Stomach (tissue), 9 donors: ENCODE data around the gene MREG. TPM values are rescaled to one million over a fixed set of nuclear protein-coding genes. Genes with fewer than 3 reads are reported as not detected.

Experiments used
- DNase-seq, 2 donors: peaks; one replicate each; pipeline versions ENCODE4 v3.0.0 to v3.0.0-alpha.2; 2013 to 2019
- H3K27ac ChIP-seq, 5 donors: fragments of 200-600 bp in 4 of 5; sonication (generic) in 4 of 5; one replicate each; pipeline ENCODE4 v1.5.1; 2013 to 2019; ENCODE audit warnings: mild to moderate bottlenecking in 1 of 5, moderate library complexity in 1 of 5
- H3K27me3 ChIP-seq, 3 donors: fragments of 200-600 bp; sonication (generic); one replicate each; pipeline ENCODE4 v1.5.1; 2017 to 2019; ENCODE audit warnings: mixed run types in 1 of 3
- H3K36me3 ChIP-seq, 4 donors: fragments of 200-600 bp; sonication (generic); 1 replicate in 3 of 4; 2 replicates in 1 of 4; pipeline ENCODE4 v1.5.1; 2016 to 2019
- H3K4me1 ChIP-seq, 4 donors: fragments of 200-600 bp; sonication (generic); one replicate each; pipeline ENCODE4 v1.5.1; 2016 to 2019
- H3K4me3 ChIP-seq, 4 donors: fragments of 200-600 bp; sonication (generic) in 3 of 4; one replicate each; pipeline ENCODE4 v1.5.1; 2016 to 2019; ENCODE audit warnings: mild to moderate bottlenecking in 1 of 4
- H3K9me3 ChIP-seq, 4 donors: fragments of 200-600 bp; sonication (generic); one replicate each; pipeline ENCODE4 v1.5.1; 2016 to 2019
- EP300 ChIP-seq: sonication (generic); formaldehyde crosslinking; IDR thresholded peaks from one replicate; pipeline ENCODE4 v1.6.1; 2017; ENCODE audit warnings: antibody characterized with exemption
- POLR2A ChIP-seq, 4 donors: fragments of 450-650 bp; IDR thresholded peaks; one replicate each; pipeline ENCODE4 v1.6.1; 2016; ENCODE audit warnings: antibody characterized with exemption in 4 of 4, control low read depth in 2 of 4, mild to moderate bottlenecking in 1 of 4, moderate library complexity in 1 of 4
- POLR2AphosphoS5 ChIP-seq, 3 donors: sonication (generic); formaldehyde crosslinking; IDR thresholded peaks; one replicate each; pipeline ENCODE4 v1.6.1; 2016; ENCODE audit warnings: antibody characterized with exemption in 3 of 3
- WGBS, 5 donors: extraction: QIAGEN DNeasy Blood & Tissue Kit in 3 of 5; methylation state at CpG; one replicate each; pipeline versions ENCODE4 v1.1.5 to v1.1.7; 2013 to 2018; 5-methylcytosine and 5-hydroxymethylcytosine counted together
- intact Hi-C: fragments of 100-400 bp; cut with DNase I; formaldehyde crosslinking; loops from one replicate; pipeline ENCODE4 v1.15.1; 2023; ENCODE audit warnings: low total_unique reads
- polyA plus RNA-seq, 3 donors: library from polyadenylated mRNA; stranded (reverse); fragments of 200-250 nt; gene quantifications; one replicate each; pipeline ENCODE4 v1.2.3, GENCODE V29; 2013
- total RNA-seq, 5 donors: library from RNA; depleted of rRNA; stranded (reverse); fragments of >200 nt; gene quantifications; one replicate each; pipeline versions ENCODE4 v1.1.0 to v1.2.3, GENCODE V29; 2014 to 2016
- TF ChIP-seq, protein P1 (sequence below), 7 experiments: fragments of 450-650 bp in 4 of 7; fragments of 200-600 bp in 3 of 7; sonication (generic) in 3 of 7; IDR thresholded peaks; one replicate each; pipeline ENCODE4 v1.5.1; 2016 to 2019; ENCODE audit warnings: antibody characterized with exemption in 7 of 7, control low read depth in 2 of 7, mild to moderate bottlenecking in 1 of 7
- donor health status: healthy with polysubstance abuse.
- donor health status: Bipolar disorder and iron deficiency.
- donor health status: healthy.

Gene MREG
- total and polyA plus RNA-seq, 8 donors, result 2.2 to 21.7 (median 4.6) TPM

DNA sequence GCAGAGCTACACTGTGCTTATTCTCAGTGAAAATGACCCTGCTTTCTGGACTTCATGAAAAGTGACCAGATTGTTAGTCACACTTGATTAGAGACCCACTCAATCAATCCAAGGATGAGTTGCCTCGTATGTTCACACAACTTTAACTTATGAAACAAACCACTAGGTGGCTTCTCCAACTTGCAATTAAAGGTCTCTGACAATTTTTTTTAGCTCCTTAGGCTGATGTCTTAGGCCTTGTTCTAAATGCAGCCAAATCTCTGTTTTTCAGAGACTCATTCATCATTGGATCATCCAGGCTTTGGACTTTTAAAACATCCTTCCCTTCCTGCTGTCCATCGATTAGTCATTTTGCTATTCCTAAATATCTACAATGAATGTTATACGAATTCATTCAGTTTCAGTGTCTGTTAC lies 63.4 kb downstream of the MREG start:
- Histone ChIP-seq H3K27me3 (no peaks in the 10 kb centered on the region), H3K4me1 (no peaks in the 10 kb centered on the region), H3K4me3 (no peak overlapping the region), H3K9me3 (no peaks in the 10 kb centered on the region), H3K27ac (no peak overlapping the region), H3K36me3 (peaks cover 0 to 8% (median 6%) of the 10 kb centered on the region in 4 donors)
- TF ChIP-seq POLR2AphosphoS5 (IDR thresholded peaks at IDR 0.05), result no peak
- TF ChIP-seq EP300, result no peak
- TF ChIP-seq POLR2A (IDR thresholded peaks at IDR 0.05), result no peak
- TF ChIP-seq, protein P1, sequence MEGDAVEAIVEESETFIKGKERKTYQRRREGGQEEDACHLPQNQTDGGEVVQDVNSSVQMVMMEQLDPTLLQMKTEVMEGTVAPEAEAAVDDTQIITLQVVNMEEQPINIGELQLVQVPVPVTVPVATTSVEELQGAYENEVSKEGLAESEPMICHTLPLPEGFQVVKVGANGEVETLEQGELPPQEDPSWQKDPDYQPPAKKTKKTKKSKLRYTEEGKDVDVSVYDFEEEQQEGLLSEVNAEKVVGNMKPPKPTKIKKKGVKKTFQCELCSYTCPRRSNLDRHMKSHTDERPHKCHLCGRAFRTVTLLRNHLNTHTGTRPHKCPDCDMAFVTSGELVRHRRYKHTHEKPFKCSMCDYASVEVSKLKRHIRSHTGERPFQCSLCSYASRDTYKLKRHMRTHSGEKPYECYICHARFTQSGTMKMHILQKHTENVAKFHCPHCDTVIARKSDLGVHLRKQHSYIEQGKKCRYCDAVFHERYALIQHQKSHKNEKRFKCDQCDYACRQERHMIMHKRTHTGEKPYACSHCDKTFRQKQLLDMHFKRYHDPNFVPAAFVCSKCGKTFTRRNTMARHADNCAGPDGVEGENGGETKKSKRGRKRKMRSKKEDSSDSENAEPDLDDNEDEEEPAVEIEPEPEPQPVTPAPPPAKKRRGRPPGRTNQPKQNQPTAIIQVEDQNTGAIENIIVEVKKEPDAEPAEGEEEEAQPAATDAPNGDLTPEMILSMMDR (IDR thresholded peaks at IDR 0.05), result peak in 4 of 7 experiments; percentile 13 to 39 (median 21)
- intact Hi-C loops, result no loop called here
- DNase-seq, result peak in 1 of 2 donors; percentile 53
- WGBS, 5 donors, result 61 to 67% (median 66%) methylated on average over 3 of the region's 3 CpGs

- H3K9me3 ChIP-seq, result no peaks in the 10 kb centered on the region
- H3K4me1 ChIP-seq, result no peaks in the 10 kb centered on the region
- no peak overlapping the region for H3K4me3 ChIP-seq
- intact Hi-C loops, result no loop called here
- TF ChIP-seq POLR2A (IDR thresholded peaks at IDR 0.05) (no peak), POLR2AphosphoS5 (IDR thresholded peaks at IDR 0.05) (no peak), EP300 (no peak)
- TF ChIP-seq, protein P1 (IDR thresholded peaks at IDR 0.05), result no peak
- WGBS, 5 donors, result 85 to 93% (median 90%) methylated on average over 4 of the region's 4 CpGs
- H3K27ac ChIP-seq, result no peak overlapping the region
- H3K27me3 ChIP-seq, result no peaks in the 10 kb centered on the region
- no peak for DNase-seq
- peaks cover 0 to 24% (median 18%) of the 10 kb centered on the region in 4 donors for H3K36me3 ChIP-seq
Measured at GRCh38 chr2:215948051-215948450, 65.3 kb downstream of the MREG start.

GRCh38 chr2:215946586-215946985 lies 66.8 kb downstream of the MREG start:
- intact Hi-C loops, result no loop called here
- no peaks in the 10 kb centered on the region for H3K27me3 ChIP-seq
- no peaks in the 10 kb centered on the region for H3K9me3 ChIP-seq
- H3K4me1 ChIP-seq, result no peaks in the 10 kb centered on the region
- H3K36me3 ChIP-seq, result peaks cover 0 to 33% (median 22%) of the 10 kb centered on the region in 4 donors
- no peak for DNase-seq
- H3K27ac ChIP-seq, result no peak overlapping the region
- no peak overlapping the region for H3K4me3 ChIP-seq
- no peak for TF ChIP-seq POLR2A (IDR thresholded peaks at IDR 0.05)
- TF ChIP-seq, protein P1 (IDR thresholded peaks at IDR 0.05), result no peak
- no peak for TF ChIP-seq EP300
- TF ChIP-seq POLR2AphosphoS5 (IDR thresholded peaks at IDR 0.05), result no peak
- 32 to 93% (median 66%) methylated on average over 3 of the region's 3 CpGs for WGBS, 5 donors

DNA sequence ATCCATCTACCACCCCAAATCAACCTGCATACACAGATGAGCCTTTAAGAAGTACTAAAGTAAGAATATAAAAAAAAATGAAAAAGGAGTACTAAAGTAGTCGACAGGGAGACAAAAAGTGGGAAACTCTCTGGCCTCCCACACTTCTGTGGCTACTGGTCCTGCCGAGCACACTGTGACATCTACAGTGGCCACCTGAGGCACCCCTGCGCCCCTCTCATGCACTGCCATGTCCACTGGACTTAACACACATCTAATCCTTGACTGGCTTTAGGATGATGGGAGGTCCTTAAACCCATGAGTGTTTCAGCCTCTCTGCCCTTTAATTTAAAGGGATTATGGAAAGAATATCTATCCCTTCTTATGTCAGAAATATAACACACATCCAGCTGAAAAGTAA lies 71.2 kb downstream of the MREG start:
- DNase-seq, result no peak
- intact Hi-C loops, result no loop called here

More for the DNA sequence above, 71.2 kb downstream of the MREG start:
- Histone ChIP-seq H3K27me3 (no peaks in the 10 kb centered on the region), H3K9me3 (no peaks in the 10 kb centered on the region), H3K36me3 (peaks cover 0 to 39% (median 28%) of the 10 kb centered on the region in 4 donors), H3K4me3 (no peak overlapping the region), H3K4me1 (no peaks in the 10 kb centered on the region), H3K27ac (no peak overlapping the region)
- TF ChIP-seq POLR2A (IDR thresholded peaks at IDR 0.05) (no peak), EP300 (no peak), POLR2AphosphoS5 (IDR thresholded peaks at IDR 0.05) (no peak)
- TF ChIP-seq, protein P1 (IDR thresholded peaks at IDR 0.05), result no peak
- WGBS, 5 donors, result 91 to 98% (median 95%) methylated on average over 3 of the region's 3 CpGs
